Stimulated activated CD8-positive, alpha-beta memory T cell treated with anti-CD3 and anti-CD28 coated beads, Interleukin-12 subunit alpha, Interleukin-12 subunit beta, amount 100 ng/mL, for 1 hour (primary cell): Measurements from ENCODE around the gene TMPRSS11B.
"Not testable (repeated sequence)": the region's sequence is repeated elsewhere in the genome, so short reads cannot be mapped to it uniquely, and the experiment has no call there.

Experiments
- DNase-seq: peaks from one replicate; pipeline ENCODE4 v3.0.0-alpha.2; 2020; ENCODE audit warnings: low read depth

Gene TMPRSS11B

DNA sequence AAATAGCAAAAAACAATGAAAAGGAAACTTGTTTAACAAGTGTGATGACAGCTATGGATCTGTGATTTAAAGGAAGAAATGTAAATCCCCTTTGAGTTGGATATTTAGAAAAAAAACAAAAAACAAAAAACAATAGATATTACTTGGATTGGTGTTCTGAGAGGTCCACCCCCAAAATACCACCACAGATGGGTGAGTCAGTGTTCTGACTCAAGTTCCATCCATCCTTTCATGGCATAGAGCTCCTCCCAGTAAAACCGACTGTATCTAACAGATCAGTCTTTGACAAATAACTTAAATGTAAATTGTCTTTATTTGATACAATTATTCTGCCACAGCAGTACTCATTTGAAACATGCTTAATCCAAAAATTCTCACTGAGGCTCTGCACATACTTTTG is 27.4 kb downstream of the TMPRSS11B start:
- DNase-seq: no peak

DNA sequence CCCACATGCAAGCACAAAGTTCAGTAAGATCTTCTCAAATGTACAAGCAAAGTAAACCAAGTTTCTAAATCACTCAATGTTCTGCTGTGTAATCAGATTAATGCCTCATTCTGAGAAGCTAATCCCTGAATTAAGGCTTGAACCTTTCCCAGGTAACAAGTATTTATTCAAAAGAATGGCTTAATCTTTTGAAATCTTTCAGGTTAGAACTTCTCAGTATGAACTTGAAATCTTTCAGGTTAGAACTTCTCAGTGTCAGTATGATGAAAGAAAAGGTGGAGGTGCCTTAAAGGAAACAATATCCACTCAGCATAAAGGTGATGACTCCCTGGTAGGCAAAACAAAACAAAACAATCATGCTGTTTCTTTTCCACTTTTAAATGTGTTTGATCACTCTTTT is 29.0 kb downstream of the TMPRSS11B start:
- DNase-seq: no peak

DNA sequence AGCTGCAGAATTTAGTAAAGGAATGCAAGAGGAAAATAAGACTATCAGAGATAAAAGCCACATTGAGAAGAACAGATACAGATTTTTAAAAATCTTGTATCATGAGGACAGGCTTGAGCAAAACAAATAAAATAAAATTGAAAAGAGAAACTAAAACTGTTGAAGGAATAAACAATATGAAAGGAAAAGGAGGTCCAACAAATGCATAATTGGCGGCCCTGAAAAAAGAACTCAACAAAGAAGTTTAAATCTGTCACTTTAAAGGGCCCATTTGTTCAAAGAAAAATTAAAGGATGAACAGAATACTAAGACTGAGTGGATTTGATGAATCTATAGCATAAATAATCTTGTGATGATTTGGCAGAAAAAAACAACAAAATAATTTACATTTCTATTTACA is 36.5 kb downstream of the TMPRSS11B start:
- DNase-seq: no peak

DNA sequence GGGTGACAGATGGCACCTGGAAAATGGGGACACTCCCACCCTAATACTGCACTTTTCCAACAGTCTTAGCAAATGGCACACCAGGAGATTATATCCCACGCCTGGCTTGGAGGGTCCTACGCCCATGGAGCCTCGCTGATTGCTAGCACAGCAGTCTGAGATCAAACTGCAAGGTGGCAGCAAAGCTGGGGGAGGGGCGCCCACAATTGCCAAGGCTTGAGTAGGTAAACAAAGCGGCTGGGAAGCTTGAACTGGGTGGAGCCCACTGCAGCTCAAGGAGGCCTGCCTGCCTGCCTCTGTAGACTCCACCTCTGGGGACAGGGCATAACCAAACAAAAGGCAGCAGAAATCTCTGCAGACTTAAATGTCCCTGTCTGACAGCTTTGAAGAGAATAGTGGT is 51.2 kb downstream of the TMPRSS11B start:
- DNase-seq: not testable (repeated sequence)

DNA sequence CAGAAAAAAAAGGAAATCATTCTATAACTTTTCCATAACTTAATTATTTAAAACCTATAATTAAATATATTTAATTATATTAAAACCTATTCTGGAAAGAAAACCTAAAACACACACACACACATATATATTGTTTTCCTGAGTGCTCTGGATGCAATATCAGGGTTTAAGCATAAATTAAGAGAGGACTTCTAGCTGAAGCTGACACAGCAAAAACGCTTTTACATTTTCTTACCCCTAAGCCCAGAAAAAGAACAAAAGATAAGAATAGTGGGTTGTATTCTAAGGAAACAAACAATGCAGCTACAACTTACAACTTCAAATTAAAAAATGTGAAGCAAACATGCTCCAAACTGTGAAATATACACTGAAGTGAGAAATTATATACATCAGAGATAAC is 52.3 kb downstream of the TMPRSS11B start:
- DNase-seq: no peak

DNA sequence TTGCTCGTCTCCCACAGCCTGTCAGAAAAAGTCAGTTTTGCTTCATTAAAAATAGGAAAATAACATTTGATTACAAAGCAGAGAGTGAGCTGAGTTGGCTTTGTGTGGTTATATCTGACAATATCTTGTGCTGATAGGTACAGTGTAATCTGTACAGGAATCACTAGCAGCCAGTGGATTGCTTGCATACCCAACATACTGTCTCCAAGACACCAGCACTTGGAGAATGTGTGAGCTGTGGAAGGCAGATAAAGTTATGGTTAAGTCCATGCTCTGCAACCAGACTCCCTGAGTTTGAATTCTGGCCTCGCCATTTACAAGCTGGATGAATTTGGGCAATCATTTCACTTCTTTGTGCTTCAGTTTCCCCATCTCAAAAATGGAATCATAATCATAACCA is 58.3 kb downstream of the TMPRSS11B start:
- no peak for DNase-seq

DNA sequence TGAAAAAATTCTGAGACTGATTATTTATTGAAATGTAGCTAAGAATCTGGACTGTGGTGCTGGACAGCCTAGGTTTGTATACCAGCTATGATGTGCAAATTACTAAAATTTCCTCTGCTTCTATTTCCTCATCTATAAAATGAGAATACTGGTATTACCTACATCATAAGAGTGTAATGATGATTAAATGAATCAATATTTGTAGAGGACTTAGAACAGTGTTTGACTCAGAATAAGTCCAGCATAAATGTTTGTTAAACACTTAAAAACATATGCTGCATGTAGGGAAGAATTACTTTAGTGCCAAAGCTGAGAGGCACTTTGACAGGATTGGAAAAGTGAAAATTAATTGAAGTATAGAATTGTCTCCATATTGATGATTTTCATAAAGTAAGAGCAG is 60.6 kb downstream of the TMPRSS11B start:
- DNase-seq: no peak

DNA sequence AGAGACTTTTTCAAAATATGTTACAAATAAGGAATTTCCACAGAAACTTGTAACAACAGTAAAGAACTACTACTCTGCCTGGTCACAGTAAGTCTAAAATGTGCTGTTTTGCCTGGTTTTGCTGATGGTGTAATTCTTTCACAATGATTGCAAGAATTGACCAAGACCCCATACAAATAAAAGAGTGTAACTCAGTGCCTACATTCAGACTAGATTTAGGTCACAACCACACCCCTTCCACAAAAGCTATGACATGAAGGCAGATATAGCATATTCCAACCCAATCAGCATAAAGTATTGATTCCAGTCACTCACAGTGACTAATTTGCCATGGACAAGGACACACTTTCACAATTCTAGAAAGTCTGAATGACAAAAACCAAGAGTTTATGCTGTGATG is 62.1 kb downstream of the TMPRSS11B start:
- DNase-seq: no peak

DNA sequence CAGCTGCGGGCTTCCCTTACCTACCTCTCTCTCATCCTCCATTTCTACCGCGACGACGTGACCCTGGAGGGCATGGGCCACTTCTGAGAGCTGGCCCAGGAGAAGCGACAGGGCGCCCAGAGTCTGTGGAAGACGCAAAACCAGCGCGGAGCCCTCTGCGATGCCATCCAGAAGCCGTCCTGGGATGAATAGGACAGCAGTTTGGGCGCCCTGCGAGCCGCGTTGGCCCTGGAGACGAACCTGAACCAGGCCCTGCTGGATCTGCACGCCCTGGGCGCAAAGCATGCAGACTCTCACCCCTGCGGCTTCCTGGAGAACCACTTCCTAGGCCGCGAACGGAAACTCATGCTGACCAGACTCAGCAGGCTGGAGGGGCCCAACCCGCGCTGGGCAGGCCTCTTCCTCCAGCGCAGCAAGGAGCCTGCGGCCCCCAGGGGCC is 63.1 kb downstream of the TMPRSS11B start:
- DNase-seq: no peak

DNA sequence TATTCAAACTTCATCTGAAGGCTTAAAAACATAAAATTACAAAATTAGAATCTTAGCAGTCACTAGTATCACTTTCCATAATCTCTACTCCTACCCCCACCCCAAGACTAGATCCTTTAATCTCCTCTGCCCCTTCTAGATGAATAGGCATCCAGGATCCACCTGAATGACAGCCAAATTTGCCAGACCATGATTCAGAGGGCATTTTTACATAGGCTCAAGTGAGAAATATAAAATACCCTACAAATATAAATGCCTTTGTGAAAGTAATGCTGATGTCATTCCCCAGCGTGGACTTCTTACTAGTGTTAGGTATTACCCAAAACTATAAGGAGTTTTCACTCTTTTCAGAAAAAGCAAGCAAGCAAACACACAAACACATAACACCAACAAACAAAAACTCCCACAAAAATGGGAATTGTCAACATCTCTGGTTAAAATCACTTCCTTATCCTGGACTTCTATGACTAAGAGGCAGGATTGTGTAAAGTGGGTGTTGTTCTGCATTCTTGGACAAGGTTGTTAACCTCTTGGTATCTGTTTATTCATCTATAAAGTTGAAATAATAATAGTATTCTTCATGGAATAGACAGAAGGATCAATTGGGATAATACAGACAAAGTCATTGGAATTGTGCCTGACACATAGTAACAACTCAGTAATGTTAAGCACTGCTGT is 64.5 kb downstream of the TMPRSS11B start:
- DNase-seq: no peak

DNA sequence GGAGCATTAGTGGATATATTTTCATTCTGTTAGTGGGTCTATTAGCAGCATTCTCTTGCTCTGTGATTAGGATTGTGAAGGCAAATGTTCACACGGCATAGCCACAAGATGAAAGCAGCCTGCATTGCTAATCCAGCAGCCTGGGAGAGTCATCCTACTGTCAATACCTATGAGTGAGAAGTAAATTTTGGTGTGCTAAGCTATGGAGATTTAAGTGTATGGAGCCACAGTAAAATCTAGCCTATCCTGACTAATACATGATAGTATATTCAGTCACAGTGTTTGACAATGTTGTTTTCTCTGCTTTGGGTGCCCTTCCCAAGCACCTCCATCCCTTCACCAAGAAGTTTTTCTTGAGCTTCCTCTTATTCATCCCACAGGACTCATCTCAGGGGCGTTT is 68.6 kb downstream of the TMPRSS11B start:
- DNase-seq: no peak
